Adrenal gland (tissue), 19 donors: ENCODE measurements around the gene ATP11B. TPM values are rescaled to one million over a fixed set of nuclear protein-coding genes. Genes with fewer than 3 reads are reported as not detected.

Experiments used
- DNase-seq, 7 donors: peaks; one replicate each; pipeline ENCODE4 v3.0.0-alpha.2; 2019 to 2020
- H3K27ac ChIP-seq, 5 donors: fragments of 200-600 bp; sonication (generic) in 4 of 5; 1 replicate in 3 of 5; 2 replicates in 2 of 5; pipeline versions ENCODE4 v1.5.1 to v1.8.0; 2016 to 2020; ENCODE audit warnings: mild to moderate bottlenecking in 1 of 5
- H3K27me3 ChIP-seq: fragments of 200-600 bp; 2 replicates; pipeline ENCODE4 v1.8.0; 2021
- H3K36me3 ChIP-seq, 2 donors: fragments of 200-600 bp; replicated peaks in 1 of 2; 1 replicate in 1 of 2; 2 replicates in 1 of 2; pipeline versions ENCODE4 v1.5.1 to v1.8.0; 2018 to 2022
- H3K4me1 ChIP-seq, 2 donors: fragments of 200-600 bp; replicated peaks in 1 of 2; 1 replicate in 1 of 2; 2 replicates in 1 of 2; pipeline versions ENCODE4 v1.5.1 to v1.8.0; 2018 to 2021
- H3K4me3 ChIP-seq, 4 donors: fragments of 200-600 bp; sonication (generic) in 3 of 4; one replicate each; pipeline ENCODE4 v1.5.1; 2016 to 2018
- H3K9me3 ChIP-seq, 3 donors: fragments of 200-600 bp; sonication (generic) in 1 of 3; replicated peaks in 1 of 3; 1 replicate in 2 of 3; 2 replicates in 1 of 3; pipeline versions ENCODE4 v1.5.1 to v1.8.0; 2016 to 2021
- CTCF ChIP-seq, 6 experiments: fragments of 450-650 bp in 4 of 6; fragments of 200-600 bp in 2 of 6; sonication (generic) in 1 of 6; IDR thresholded peaks; 1 replicate in 5 of 6; 2 replicates in 1 of 6; pipeline versions ENCODE4 v1.5.1 to v1.8.0; 2016 to 2021; ENCODE audit warnings: antibody characterized with exemption in 6 of 6, mild to moderate bottlenecking in 2 of 6, moderate library complexity in 1 of 6
- POLR2A ChIP-seq, 2 donors: fragments of 450-650 bp; IDR thresholded peaks; one replicate each; pipeline ENCODE4 v1.6.1; 2017; ENCODE audit warnings: antibody characterized with exemption in 2 of 2, mild to moderate bottlenecking in 2 of 2, moderate library complexity in 1 of 2
- WGBS, 4 donors: extraction: QIAGEN DNeasy Blood & Tissue Kit in 2 of 4; methylation state at CpG; one replicate each; pipeline versions ENCODE4 v1.1.5 to v1.1.7; 2013 to 2017; 5-methylcytosine and 5-hydroxymethylcytosine counted together
- intact Hi-C, 2 donors: fragments of 100-400 bp; cut with DNase I; formaldehyde crosslinking; loops; one replicate each; pipeline versions ENCODE4 v1.14.1 to v1.15.0; 2022 to 2023
- long read RNA-seq, 10 donors: library from polyadenylated mRNA in 3 of 10; unstranded in 2 of 10; stranded (forward) in 1 of 10; transcript quantifications; one replicate each; pipeline ENCODE4 v2.0.0 and lab custom pipeline, GENCODE V29; 2021 to 2026
- polyA plus RNA-seq, 3 donors: library from polyadenylated mRNA; stranded (reverse); fragments of 200-250 nt in 2 of 3; fragments of 350-450 nt in 1 of 3; fragmentation: Illumina TruSeq in 1 of 3; extraction: RNeasy Lipid Tissue Mini Kit (QIAGEN cat#74804) in 1 of 3; gene quantifications; one replicate each; pipeline ENCODE4 v1.2.3, GENCODE V29; 2013 to 2014
- total RNA-seq, 9 donors: library from RNA; depleted of rRNA in 4 of 9; stranded (reverse); fragments of >200 nt in 4 of 9; fragments of 120-200 nt in 1 of 9; fragmentation: NEBNext Ultra II Directional in 1 of 9; extraction: Animal tissue kit (Norgen Biotek cat#: 25700) in 1 of 9; gene quantifications; one replicate each; pipeline versions ENCODE4 v1.1.0 to v1.2.4, GENCODE V29; 2013 to 2023
- donor health status: healthy with polysubstance abuse.
- donor health status: Bipolar disorder and iron deficiency.
- donor health status: DM: yes; HTN: yes; CAD: no.
- donor health status: DM: no; HTN: no; CAD: no.
- donor health status: DM: no; HTN: no; CAD: no.
- donor health status: DM: yes; HTN: yes; CAD: no.

Gene ATP11B
- total RNA-seq, result 10 to 100 TPM; 26.8 to 45.1 (median 33.9) TPM
- 10 to 100 TPM in 1 of 3 donors, 1 to 10 TPM in 2; 2.9 to 16.0 (median 5.0) TPM for polyA plus RNA-seq
- long read RNA-seq, donor 1, result 0 reads
- long read RNA-seq, donor 2, full-length matches to known transcripts, result 1 of 1 reads
- long read RNA-seq, donor 2, partial matches to known transcripts, result 0 of 1 reads
- long read RNA-seq, donor 2, other reads (novel, unspliced or antisense), result 0 of 1 reads
- long read RNA-seq, donor 3, result 0 reads
- long read RNA-seq, donor 4, partial matches to known transcripts, result 1 of 2 reads
- long read RNA-seq, donor 4, other reads (novel, unspliced or antisense), result 1 of 2 reads
- long read RNA-seq, donor 5, full-length matches to known transcripts, result 4 of 17 reads
- long read RNA-seq, donor 5, partial matches to known transcripts, result 11 of 17 reads
- long read RNA-seq, donor 5, other reads (novel, unspliced or antisense), result 2 of 17 reads
- long read RNA-seq, donor 6, partial matches to known transcripts, result 1 of 1 reads
- long read RNA-seq, donor 6, other reads (novel, unspliced or antisense), result 0 of 1 reads
- long read RNA-seq, donor 7, result 0 reads
- long read RNA-seq, donor 8, partial matches to known transcripts, result 0 of 1 reads
- long read RNA-seq, donor 8, other reads (novel, unspliced or antisense), result 0 of 1 reads
- long read RNA-seq, donor 9, full-length matches to known transcripts, result 2 of 2 reads
- long read RNA-seq, donor 9, partial matches to known transcripts, result 0 of 2 reads
- long read RNA-seq, donor 9, other reads (novel, unspliced or antisense), result 0 of 2 reads
- long read RNA-seq, donor 10, partial matches to known transcripts, result 0 of 1 reads
- long read RNA-seq, donor 10, other reads (novel, unspliced or antisense), result 0 of 1 reads

GRCh38 chr3:182792901-182793662 is at the start of gene ATP11B:
TSS of gene ATP11B (plus strand) at chr3:182793504. CDS start at chr3:182793760, 256 bp downstream.
- Histone ChIP-seq H3K9me3 (no peaks in the 10 kb centered on the region), H3K4me3 (peak within 1 kb of the TSS; percentile 70 to 100 (median 78)), H3K36me3 (no peaks in the 10 kb centered on the region), H3K27me3 (no peaks in the 10 kb centered on the region), H3K4me1 (peaks cover 9 to 17% of the 10 kb centered on the region in 2 donors), H3K27ac (peak within 1 kb of the TSS; percentile 56 to 98 (median 88))
- peak; percentile 50 to 78 for TF ChIP-seq POLR2A (IDR thresholded peaks at IDR 0.05)
- TF ChIP-seq CTCF (IDR thresholded peaks at IDR 0.05), result peak in 1 of 6 experiments; percentile 5
- intact Hi-C loops, result no loop called here
- 0 to 1% (median 0%) methylated on average over 11 to 71 of the region's 74 CpGs for WGBS, 4 donors
- DNase-seq, result peak; percentile 65 to 81 (median 73)

- no peak for TF ChIP-seq CTCF (IDR thresholded peaks at IDR 0.05)
- TF ChIP-seq POLR2A (IDR thresholded peaks at IDR 0.05), result no peak
- WGBS, 4 donors, result 49 to 53% (median 52%) methylated on average over 3 of the region's 3 CpGs
- no peak for DNase-seq
- intact Hi-C loops, result no loop called here
- Histone ChIP-seq H3K36me3 (no peaks in the 10 kb centered on the region), H3K27ac (no peak overlapping the region), H3K27me3 (no peaks in the 10 kb centered on the region), H3K4me1 (no peaks in the 10 kb centered on the region), H3K9me3 (no peaks in the 10 kb centered on the region), H3K4me3 (no peak overlapping the region)
These were observed 46.3 kb upstream of the ATP11B start for GRCh38 chr3:182746959-182747358.

- intact Hi-C loops, result no loop called here
- Histone ChIP-seq H3K27ac (no peak overlapping the region), H3K4me3 (no peak overlapping the region), H3K4me1 (no peaks in the 10 kb centered on the region), H3K27me3 (no peaks in the 10 kb centered on the region), H3K9me3 (no peaks in the 10 kb centered on the region), H3K36me3 (no peaks in the 10 kb centered on the region)
- TF ChIP-seq CTCF (IDR thresholded peaks at IDR 0.05) (no peak), POLR2A (IDR thresholded peaks at IDR 0.05) (no peak)
- no peak for DNase-seq
These were observed 38.0 kb upstream of the ATP11B start for GRCh38 chr3:182755308-182755707.

GRCh38 chr3:182755712-182756111 is 37.6 kb upstream of the ATP11B start:
- no peak overlapping the region for H3K27ac ChIP-seq
- H3K9me3 ChIP-seq, result no peaks in the 10 kb centered on the region
- H3K36me3 ChIP-seq, result no peaks in the 10 kb centered on the region
- no peak for DNase-seq
- WGBS, 4 donors, result 70 to 85% (median 75%) methylated on average over 3 of the region's 3 CpGs
- H3K4me1 ChIP-seq, result no peaks in the 10 kb centered on the region
- H3K4me3 ChIP-seq, result no peak overlapping the region
- H3K27me3 ChIP-seq, result no peaks in the 10 kb centered on the region
- intact Hi-C loops, result no loop called here
- TF ChIP-seq CTCF (IDR thresholded peaks at IDR 0.05), result no peak
- TF ChIP-seq POLR2A (IDR thresholded peaks at IDR 0.05), result no peak
